HCT116 (cell line): ENCODE results near the gene WWP2.

Experiments used
- ATF3 ChIP-seq: IDR thresholded peaks from 2 replicates; pipeline ENCODE4 v1.6.1; 2012
- CEBPB ChIP-seq: IDR thresholded peaks from 2 replicates; pipeline ENCODE4 v1.6.1; 2012; ENCODE audit warnings: low read depth
- CTCF ChIP-seq, 3 experiments: fragments of 200-600 bp in 1 of 3; sonication (generic) in 1 of 3; IDR thresholded peaks in 2 of 3; conservative IDR thresholded peaks in 1 of 3; 2 replicates each; pipeline ENCODE4 v1.5.1; 2012 to 2017; ENCODE audit warnings: low read depth in 2 of 3, low read length in 2 of 3, antibody characterized with exemption in 1 of 3, borderline replicate concordance in 1 of 3, control low read depth in 1 of 3, mild to moderate bottlenecking in 1 of 3, mixed read lengths in 1 of 3, mixed run types in 1 of 3, moderate library complexity in 1 of 3; ENCODE audit not compliant: insufficient read depth in 1 of 3
- EGR1 ChIP-seq: IDR thresholded peaks from 2 replicates; pipeline ENCODE4 v1.6.1; 2012; ENCODE audit warnings: low read depth
- EZH2 ChIP-seq: fragments of 200-600 bp; sonication (generic); IDR thresholded peaks from 2 replicates; pipeline ENCODE4 v1.6.1; 2017; ENCODE audit warnings: antibody characterized with exemption, mixed run types
- MAX ChIP-seq: IDR thresholded peaks from 2 replicates; pipeline ENCODE4 v1.6.1; 2012
- POLR2A ChIP-seq: IDR thresholded peaks from 2 replicates; pipeline ENCODE4 v1.7.0; 2011; ENCODE audit warnings: borderline replicate concordance; ENCODE audit not compliant: insufficient read depth, insufficient read length; ENCODE audit errors: extremely low read depth
- RAD21 ChIP-seq: IDR thresholded peaks from 2 replicates; pipeline ENCODE4 v1.6.1; 2012; ENCODE audit warnings: low read depth, mild to moderate bottlenecking
- SIN3A ChIP-seq: IDR thresholded peaks from 2 replicates; pipeline ENCODE4 v1.6.1; 2012; ENCODE audit warnings: low read depth
- YY1 ChIP-seq: IDR thresholded peaks from 2 replicates; pipeline ENCODE4 v1.6.1; 2011; ENCODE audit warnings: low read length, low read depth, moderate library complexity, mild to moderate bottlenecking; ENCODE audit not compliant: insufficient replicate concordance; ENCODE audit errors: extremely low read depth
- ZFX ChIP-seq: fragments of 450-650 bp; IDR thresholded peaks from 2 replicates; pipeline ENCODE4 v1.6.1; 2017
- ZNF274 ChIP-seq: fragments of 200-500 bp; sonication (Bioruptor generic); IDR thresholded peaks from 2 replicates; pipeline ENCODE4 v1.6.1; 2014; ENCODE audit warnings: mild to moderate bottlenecking, low read depth, low read length, inconsistent platforms
- TF ChIP-seq, protein P1 (sequence below): IDR thresholded peaks from 2 replicates; pipeline ENCODE4 v1.6.1; 2012; ENCODE audit warnings: low read depth

DNA sequence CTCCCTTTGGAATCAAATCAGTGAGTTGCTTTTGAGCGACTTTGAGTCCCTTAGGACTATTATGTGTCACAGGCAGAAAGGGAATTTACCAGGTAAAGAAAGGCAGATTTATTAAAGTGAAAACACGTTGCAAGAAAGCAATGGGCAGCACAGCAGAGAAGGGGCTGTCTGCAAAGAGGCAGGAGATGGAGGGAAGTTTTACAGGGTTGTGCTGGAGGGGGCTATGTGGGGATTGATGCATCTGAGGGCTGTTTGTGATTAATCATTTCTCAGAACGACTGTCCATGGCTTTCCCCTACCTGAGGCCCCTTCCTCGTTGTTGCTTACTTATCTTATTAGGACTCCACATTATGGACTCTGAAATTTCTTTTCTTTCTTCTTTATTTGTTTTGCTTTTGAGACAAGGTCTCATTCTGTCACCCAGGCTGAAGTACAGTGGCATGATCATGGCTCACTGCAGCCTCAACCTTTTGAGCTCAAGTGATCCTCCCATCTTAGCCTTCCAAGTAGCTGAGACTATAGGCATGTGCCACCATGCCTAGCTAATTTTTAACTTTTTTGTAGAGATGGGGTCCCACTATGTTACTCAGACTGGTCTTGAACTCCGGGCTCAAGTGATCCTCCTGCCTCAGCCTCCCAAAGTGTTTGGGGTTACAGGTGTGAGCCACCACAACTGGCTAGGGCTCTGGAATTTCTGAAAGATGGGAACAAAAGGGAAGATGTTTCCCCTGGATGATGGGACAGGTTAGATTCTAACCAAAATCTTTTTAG is 5.5 kb downstream of the WWP2 start:
- TF ChIP-seq CTCF (IDR thresholded peaks at IDR 0.05 in 2 of 3, conservative IDR thresholded peaks at IDR 0.05 in 1 of 3; ENCODE audit: borderline replicate concordance in 1 of 3, insufficient read depth in 1 of 3, low read depth in 2 of 3, low read length in 2 of 3) (no peak), YY1 (no peak), CEBPB (no peak), POLR2A (no peak), ATF3 (no peak), EZH2 (no peak), ZNF274 (no peak), RAD21 (no peak), SIN3A (no peak), MAX (no peak), EGR1 (no peak), ZFX (no peak)
- TF ChIP-seq, protein P1, sequence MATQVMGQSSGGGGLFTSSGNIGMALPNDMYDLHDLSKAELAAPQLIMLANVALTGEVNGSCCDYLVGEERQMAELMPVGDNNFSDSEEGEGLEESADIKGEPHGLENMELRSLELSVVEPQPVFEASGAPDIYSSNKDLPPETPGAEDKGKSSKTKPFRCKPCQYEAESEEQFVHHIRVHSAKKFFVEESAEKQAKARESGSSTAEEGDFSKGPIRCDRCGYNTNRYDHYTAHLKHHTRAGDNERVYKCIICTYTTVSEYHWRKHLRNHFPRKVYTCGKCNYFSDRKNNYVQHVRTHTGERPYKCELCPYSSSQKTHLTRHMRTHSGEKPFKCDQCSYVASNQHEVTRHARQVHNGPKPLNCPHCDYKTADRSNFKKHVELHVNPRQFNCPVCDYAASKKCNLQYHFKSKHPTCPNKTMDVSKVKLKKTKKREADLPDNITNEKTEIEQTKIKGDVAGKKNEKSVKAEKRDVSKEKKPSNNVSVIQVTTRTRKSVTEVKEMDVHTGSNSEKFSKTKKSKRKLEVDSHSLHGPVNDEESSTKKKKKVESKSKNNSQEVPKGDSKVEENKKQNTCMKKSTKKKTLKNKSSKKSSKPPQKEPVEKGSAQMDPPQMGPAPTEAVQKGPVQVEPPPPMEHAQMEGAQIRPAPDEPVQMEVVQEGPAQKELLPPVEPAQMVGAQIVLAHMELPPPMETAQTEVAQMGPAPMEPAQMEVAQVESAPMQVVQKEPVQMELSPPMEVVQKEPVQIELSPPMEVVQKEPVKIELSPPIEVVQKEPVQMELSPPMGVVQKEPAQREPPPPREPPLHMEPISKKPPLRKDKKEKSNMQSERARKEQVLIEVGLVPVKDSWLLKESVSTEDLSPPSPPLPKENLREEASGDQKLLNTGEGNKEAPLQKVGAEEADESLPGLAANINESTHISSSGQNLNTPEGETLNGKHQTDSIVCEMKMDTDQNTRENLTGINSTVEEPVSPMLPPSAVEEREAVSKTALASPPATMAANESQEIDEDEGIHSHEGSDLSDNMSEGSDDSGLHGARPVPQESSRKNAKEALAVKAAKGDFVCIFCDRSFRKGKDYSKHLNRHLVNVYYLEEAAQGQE = no peak
